GM10248 (cell line): Measurements from ENCODE around the gene ATP11B.

Experiments
- CTCF ChIA-PET: fragments of 300-600 bp; sonication (Branson Sonifier 250); formaldehyde crosslinking; extraction: SDS; loops from one replicate; lab custom pipeline; 2021; ENCODE audit warnings: antibody characterized with exemption; lab: Yijun Ruan, JAX
- POLR2A ChIA-PET: fragments of 350-650 bp; sonication (Branson Sonifier 250); formaldehyde crosslinking; extraction: SDS; loops from one replicate; lab custom pipeline; 2020; ENCODE audit warnings: antibody characterized with exemption; lab: Yijun Ruan, JAX
- DNase-seq: peaks from one replicate; pipeline ENCODE4 v3.0.0; 2012; ENCODE audit errors: extremely low spot score
- TF ChIP-seq, protein P1 (sequence below): IDR thresholded peaks from 2 replicates; pipeline ENCODE4 v1.5.1; 2012; ENCODE audit warnings: mild to moderate bottlenecking, low read depth; ENCODE audit errors: extremely low read depth, missing control alignments, control extremely low read depth

Gene ATP11B

GRCh38 chr3:182800508-182800907 is 7.2 kb downstream of the ATP11B start:
- POLR2A ChIA-PET: interaction anchor here (0.7 kb wide), 1 partner anchor 71 kb away, joined by 3 read pairs; no protein-coding TSS in a partner anchor

DNA sequence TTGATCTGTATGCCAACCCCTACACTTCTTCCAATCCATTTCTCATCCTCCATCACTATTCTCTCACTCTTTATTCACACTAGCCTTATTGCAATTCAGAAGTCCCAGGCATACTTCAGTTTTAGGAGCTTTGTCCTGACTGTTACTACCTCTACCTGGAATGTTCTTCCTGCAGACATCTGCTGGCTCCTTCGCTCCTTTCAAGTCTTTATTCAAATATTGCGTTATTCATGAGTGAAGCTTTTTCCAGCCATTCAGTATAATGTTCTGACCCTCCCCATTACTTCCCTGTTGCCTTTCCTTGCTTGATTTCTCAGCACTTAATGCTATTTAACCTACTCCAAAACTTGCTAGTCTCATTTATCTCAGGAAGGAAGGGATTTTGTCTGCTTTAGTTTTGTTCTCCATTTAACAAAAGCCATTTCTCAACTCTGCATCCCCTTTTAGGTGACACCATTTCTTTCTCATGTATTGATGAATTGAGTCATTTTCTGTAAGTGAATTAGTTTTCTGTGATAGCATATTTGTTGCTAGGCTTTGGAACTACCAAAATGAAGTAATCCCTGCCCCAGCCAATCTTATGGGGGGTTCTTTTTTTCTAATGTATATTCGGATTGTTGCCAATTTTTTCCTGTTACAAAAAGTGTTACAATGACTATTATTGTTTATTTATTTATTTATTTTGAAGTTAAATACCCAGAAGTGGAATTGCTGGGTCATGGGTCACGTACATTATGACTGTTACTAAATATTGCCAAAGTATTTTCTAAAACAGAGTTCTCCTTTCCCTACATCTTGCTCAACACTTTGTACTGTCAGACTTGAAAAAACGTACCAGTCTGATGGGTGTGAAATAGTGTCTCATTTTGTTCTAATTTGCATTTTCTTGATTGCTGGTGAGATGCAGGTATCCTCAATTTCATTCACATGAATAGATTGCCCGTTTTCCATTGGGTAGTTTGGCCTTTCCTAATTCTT is 9.4 kb downstream of the ATP11B start:
- DNase-seq: no peak
- TF ChIP-seq, protein P1, sequence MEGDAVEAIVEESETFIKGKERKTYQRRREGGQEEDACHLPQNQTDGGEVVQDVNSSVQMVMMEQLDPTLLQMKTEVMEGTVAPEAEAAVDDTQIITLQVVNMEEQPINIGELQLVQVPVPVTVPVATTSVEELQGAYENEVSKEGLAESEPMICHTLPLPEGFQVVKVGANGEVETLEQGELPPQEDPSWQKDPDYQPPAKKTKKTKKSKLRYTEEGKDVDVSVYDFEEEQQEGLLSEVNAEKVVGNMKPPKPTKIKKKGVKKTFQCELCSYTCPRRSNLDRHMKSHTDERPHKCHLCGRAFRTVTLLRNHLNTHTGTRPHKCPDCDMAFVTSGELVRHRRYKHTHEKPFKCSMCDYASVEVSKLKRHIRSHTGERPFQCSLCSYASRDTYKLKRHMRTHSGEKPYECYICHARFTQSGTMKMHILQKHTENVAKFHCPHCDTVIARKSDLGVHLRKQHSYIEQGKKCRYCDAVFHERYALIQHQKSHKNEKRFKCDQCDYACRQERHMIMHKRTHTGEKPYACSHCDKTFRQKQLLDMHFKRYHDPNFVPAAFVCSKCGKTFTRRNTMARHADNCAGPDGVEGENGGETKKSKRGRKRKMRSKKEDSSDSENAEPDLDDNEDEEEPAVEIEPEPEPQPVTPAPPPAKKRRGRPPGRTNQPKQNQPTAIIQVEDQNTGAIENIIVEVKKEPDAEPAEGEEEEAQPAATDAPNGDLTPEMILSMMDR: no peak
- ChIA-PET CTCF (interaction anchor here (1.7 kb wide), 1 partner anchor 35 kb away, joined by 3 read pairs; no protein-coding TSS in a partner anchor), POLR2A (no interaction called here)

More at GRCh38 chr3:182800508-182800907, 7.2 kb downstream of the ATP11B start:
- TF ChIP-seq, protein P1: no peak
- CTCF ChIA-PET: interaction anchor here (1.1 kb wide), 1 partner anchor 9 kb away, joined by 3 read pairs; no protein-coding TSS in a partner anchor
- DNase-seq: no peak

- CTCF ChIA-PET: interaction anchor here (0.7 to 1.7 kb wide), 2 partner anchors 11 to 34 kb away, joined by 3 read pairs; partner anchors contain the start of gene ATP11B
- TF ChIP-seq, protein P1: no peak
- no peak for DNase-seq
- POLR2A ChIA-PET: no interaction called here
Observed at GRCh38 chr3:182803596-182803995, 10.3 kb downstream of the ATP11B start.

GRCh38 chr3:182807061-182807460 is 13.8 kb downstream of the ATP11B start:
- no peak for DNase-seq
- CTCF ChIA-PET: interaction anchor here (2.2 kb wide), 1 partner anchor 12 kb away, joined by 6 read pairs; no protein-coding TSS in a partner anchor
- POLR2A ChIA-PET: no interaction called here
- TF ChIP-seq, protein P1: no peak

DNA sequence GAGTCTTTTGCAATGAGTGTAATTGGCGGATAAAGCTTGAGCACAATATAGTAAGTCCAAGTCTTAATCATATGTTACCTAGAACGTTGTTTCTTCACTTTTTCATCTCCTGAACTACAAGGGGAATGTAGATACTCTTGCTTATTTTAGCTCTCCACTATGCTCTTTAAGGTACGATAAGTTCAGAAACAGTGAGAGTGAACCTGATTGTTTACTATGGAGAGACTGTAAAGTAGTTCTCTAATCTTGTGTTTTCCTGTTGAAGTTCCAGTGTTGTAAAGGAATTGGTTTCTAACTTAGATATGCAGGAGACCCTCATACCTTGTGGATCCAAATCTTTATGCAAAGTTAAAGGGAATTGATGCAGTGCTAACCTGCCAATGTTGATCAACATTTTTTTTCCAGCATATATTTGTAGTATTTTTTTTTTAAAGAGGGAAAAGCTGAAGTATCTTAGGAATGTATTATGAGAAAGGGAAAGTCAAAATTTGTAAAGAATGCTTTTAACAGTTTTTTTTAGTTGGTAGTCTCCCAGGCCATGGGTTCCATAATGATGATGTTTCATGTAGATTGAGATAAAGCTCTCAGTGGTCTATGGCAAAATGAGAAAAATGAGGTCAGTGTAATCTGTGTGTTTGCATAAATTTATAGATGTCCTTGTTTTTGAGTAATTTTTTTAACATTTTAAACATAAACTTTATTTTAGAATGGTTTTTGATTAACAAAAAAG is 14.9 kb downstream of the ATP11B start:
- TF ChIP-seq, protein P1: no peak
- CTCF ChIA-PET: no interaction called here
- POLR2A ChIA-PET: no interaction called here
- DNase-seq: no peak

DNA sequence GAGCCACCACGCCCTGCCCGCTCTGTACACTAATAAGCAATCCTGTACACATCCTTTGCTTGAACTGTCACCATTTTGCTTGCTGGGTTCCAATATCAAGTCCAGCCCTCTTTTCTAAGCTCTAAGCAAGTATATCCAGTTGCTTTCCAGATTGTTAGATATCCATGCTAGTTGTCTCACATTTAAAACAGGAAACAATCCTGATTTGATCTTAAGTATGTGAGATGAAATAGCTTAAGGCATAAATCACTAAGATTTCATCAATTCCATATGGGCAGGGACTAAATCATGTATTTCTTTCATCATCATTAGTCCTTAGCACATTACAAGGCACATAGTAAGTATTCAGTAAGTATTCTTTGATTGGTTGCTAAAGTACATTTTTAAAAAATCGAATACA is 16.2 kb downstream of the ATP11B start:
- ChIA-PET CTCF (interaction anchor here (1.0 kb wide), 1 partner anchor 10 kb away, joined by 3 read pairs; no protein-coding TSS in a partner anchor), POLR2A (no interaction called here)
- no peak for DNase-seq
- TF ChIP-seq, protein P1: no peak
